A549 (cell line): ENCODE measurements around the gene TBC1D14. TPM values are rescaled to one million over a fixed set of nuclear protein-coding genes. Genes with fewer than 3 reads are reported as not detected.

Experiments
- ATAC-seq, 2 experiments: fragments of 200-7000 bp in 1 of 2; fragments of >200 bp in 1 of 2; cut with Nextera tagmentation in 1 of 2; cut with Tn5 transposase in 1 of 2; 3 replicates each; pipeline versions ENCODE4 v1.8.0 to v1.9.1; 2018 to 2020; ENCODE audit warnings: mild to moderate bottlenecking in 1 of 2, moderate library complexity in 1 of 2
- CTCF ChIA-PET: fragments of 300-600 bp; sonication (Branson Sonifier 250); formaldehyde crosslinking; extraction: SDS; loops from one replicate; lab custom pipeline; 2021; ENCODE audit warnings: antibody characterized with exemption, inconsistent platforms; lab: Yijun Ruan, JAX
- POLR2A ChIA-PET: fragments of 350-600 bp; formaldehyde crosslinking; extraction: SDS; loops from one replicate; lab custom pipeline; 2021; ENCODE audit warnings: antibody characterized with exemption, inconsistent platforms; lab: Yijun Ruan, JAX
- DNase-seq, 2 experiments: peaks; one replicate each; pipeline versions ENCODE4 v3.0.0 to v3.0.0-alpha.2; 2011 to 2016; ENCODE audit warnings: low read depth in 1 of 2, low spot score in 1 of 2
- FAIRE-seq: peaks from 2 replicates; lab custom pipeline; 2011; peaks lifted over from hg19 to GRCh38; lab: Jason Lieb, UNC
- H3K27ac ChIP-seq, 2 experiments: fragments of >200 bp; sonication (Bioruptor Twin); formaldehyde crosslinking; 3 replicates each; pipeline ENCODE4 v1.5.1; 2016 to 2017
- H3K4me1 ChIP-seq: fragments of >200 bp; sonication (Bioruptor Twin); formaldehyde crosslinking; 3 replicates; pipeline ENCODE4 v1.6.1; 2016
- H3K4me2 ChIP-seq: fragments of >200 bp; sonication (Bioruptor Twin); formaldehyde crosslinking; 3 replicates; pipeline ENCODE4 v1.6.1; 2016
- H3K4me3 ChIP-seq: fragments of >200 bp; sonication (Bioruptor Twin); formaldehyde crosslinking; 3 replicates; pipeline ENCODE4 v1.5.1; 2016
- H3K9me3 ChIP-seq: fragments of >200 bp; sonication (Bioruptor Twin); formaldehyde crosslinking; 3 replicates; pipeline ENCODE4 v1.6.1; 2016
- CBX2 ChIP-seq: fragments of 200-600 bp; sonication (generic); IDR thresholded peaks from 2 replicates; pipeline ENCODE4 v1.6.1; 2016; ENCODE audit warnings: low read depth, mild to moderate bottlenecking, borderline replicate concordance
- EP300 ChIP-seq, 2 experiments: fragments of >200 bp; sonication (Bioruptor Twin); formaldehyde crosslinking; IDR thresholded peaks; 2 replicates in 1 of 2; 3 replicates in 1 of 2; pipeline ENCODE4 v1.6.1; 2016 to 2017
- ESRRA ChIP-seq: fragments of 150-350 bp; IDR thresholded peaks from 2 replicates; pipeline ENCODE4 v1.6.1; 2014; ENCODE audit warnings: mild to moderate bottlenecking, low read length, borderline replicate concordance
- FOSB ChIP-seq: fragments of 250-450 bp; sonication (Bioruptor Pico); IDR thresholded peaks from 2 replicates; pipeline ENCODE4 v1.5.0; 2020; ENCODE audit warnings: mild to moderate bottlenecking, moderate library complexity
- JUN ChIP-seq, 2 experiments: fragments of >200 bp; sonication (Bioruptor Twin); formaldehyde crosslinking; IDR thresholded peaks; 2 replicates in 1 of 2; 3 replicates in 1 of 2; pipeline ENCODE4 v1.6.1; 2016 to 2017
- KDM5A ChIP-seq: fragments of 200-600 bp; sonication (generic); IDR thresholded peaks from 2 replicates; pipeline ENCODE4 v1.6.1; 2016; ENCODE audit warnings: antibody characterized with exemption, mild to moderate bottlenecking
- MAFK ChIP-seq: fragments of 450-650 bp; IDR thresholded peaks from 2 replicates; pipeline ENCODE4 v1.6.1; 2014; ENCODE audit not compliant: partially characterized antibody
- MYC ChIP-seq: IDR thresholded peaks from 2 replicates; pipeline ENCODE4 v1.6.1; 2012; ENCODE audit warnings: mild to moderate bottlenecking, inconsistent platforms, low read length, improper control_type of control experiment, borderline replicate concordance
- NFE2L2 ChIP-seq: fragments of 150-350 bp; conservative IDR thresholded peaks from 2 replicates; pipeline ENCODE4 v1.6.1; 2014; ENCODE audit warnings: low read length
- RARB ChIP-seq: fragments of 250-450 bp; sonication (Bioruptor Pico); IDR thresholded peaks from 2 replicates; pipeline ENCODE4 v1.8.0; 2021; ENCODE audit warnings: mild to moderate bottlenecking, moderate library complexity
- RNF2 ChIP-seq: fragments of 200-600 bp; sonication (generic); IDR thresholded peaks from 2 replicates; pipeline ENCODE4 v1.6.1; 2016; ENCODE audit warnings: low read depth, mild to moderate bottlenecking, antibody characterized with exemption, moderate library complexity, borderline replicate concordance
- SREBF2 ChIP-seq: fragments of 450-650 bp; IDR thresholded peaks from 2 replicates; pipeline ENCODE4 v1.6.1; 2014; ENCODE audit warnings: mild to moderate bottlenecking, moderate library complexity
- TFCP2L1 ChIP-seq: fragments of 250-450 bp; sonication (Bioruptor Pico); IDR thresholded peaks from 2 replicates; pipeline ENCODE4 v1.5.0; 2021; ENCODE audit warnings: mild to moderate bottlenecking
- ZFP36 ChIP-seq: fragments of 450-650 bp; IDR thresholded peaks from 2 replicates; pipeline ENCODE4 v1.6.1; 2014; ENCODE audit warnings: borderline replicate concordance; ENCODE audit not compliant: partially characterized antibody
- WGBS: methylation state at CpG from one replicate; pipeline ENCODE4 v1.1.6; 2017; ENCODE audit errors: missing lambda C conversion rate; 5-methylcytosine and 5-hydroxymethylcytosine counted together
- polyA plus RNA-seq, 4 experiments: library from polyadenylated mRNA; depleted of rRNA in 3 of 4; stranded (reverse); fragments of >200 nt; fragmentation: RNase III in 1 of 4; extraction: RNeasy Plus Mini Kit Qiagen cat#74134 plus additional on column Dnase treatment in 1 of 4; gene quantifications; 2 replicates in 3 of 4; 3 replicates in 1 of 4; pipeline ENCODE4 v1.2.3, GENCODE V29; 2011 to 2017
- TF ChIP-seq, protein P1 (sequence below): IDR thresholded peaks from 2 replicates; pipeline ENCODE4 v1.6.1; 2012; ENCODE audit warnings: low read depth, borderline replicate concordance
- TF ChIP-seq, protein P2 (sequence below): fragments of 200-600 bp; sonication (generic); IDR thresholded peaks from 2 replicates; pipeline ENCODE4 v1.6.1; 2016; ENCODE audit warnings: antibody characterized with exemption, mild to moderate bottlenecking, moderate library complexity
- TF ChIP-seq, protein P3 (sequence below): fragments of 250-450 bp; sonication (Bioruptor Pico); IDR thresholded peaks from 2 replicates; pipeline ENCODE4 v1.5.0; 2020; ENCODE audit warnings: low read depth, mild to moderate bottlenecking, moderate library complexity
- TF ChIP-seq, protein P4 (sequence below): fragments of >200 bp; sonication (Bioruptor Twin); formaldehyde crosslinking; IDR thresholded peaks from 3 replicates; pipeline ENCODE4 v1.6.1; 2016

Gene TBC1D14
- polyA plus RNA-seq, 2 of the 4 experiments (the other 2 are of a cell fraction): 30.2 to 39.0 TPM

DNA sequence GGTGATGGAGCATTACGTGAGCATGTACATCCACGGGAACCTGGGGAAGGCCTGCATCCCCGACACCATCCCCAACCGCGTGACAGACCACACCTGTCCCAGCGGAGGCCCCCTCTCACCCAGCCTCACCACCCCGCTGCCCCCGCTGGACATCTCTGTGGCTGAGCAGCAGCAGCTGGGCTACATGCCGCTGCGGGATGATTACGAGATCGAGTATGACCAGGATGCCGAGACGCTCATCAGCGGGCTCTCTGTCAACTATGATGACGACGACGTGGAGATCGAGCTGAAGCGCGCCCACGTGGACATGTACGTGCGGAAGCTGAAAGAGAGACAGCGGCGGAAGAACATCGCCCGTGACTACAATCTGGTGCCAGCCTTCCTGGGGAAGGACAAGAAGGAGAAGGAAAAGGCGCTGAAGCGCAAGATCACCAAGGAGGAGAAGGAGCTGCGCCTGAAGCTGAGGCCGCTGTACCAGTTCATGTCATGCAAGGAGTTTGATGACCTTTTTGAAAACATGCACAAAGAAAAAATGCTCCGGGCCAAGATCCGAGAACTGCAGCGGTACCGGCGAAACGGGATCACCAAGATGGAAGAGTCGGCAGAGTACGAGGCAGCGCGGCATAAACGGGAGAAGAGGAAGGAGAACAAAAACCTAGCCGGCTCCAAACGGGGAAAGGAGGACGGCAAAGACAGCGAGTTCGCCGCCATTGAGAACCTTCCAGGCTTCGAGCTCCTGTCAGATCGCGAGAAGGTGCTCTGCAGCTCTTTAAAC is 144.7 kb downstream of the TBC1D14 start:
- H3K27ac ChIP-seq: no peak overlapping the region
- POLR2A ChIA-PET: interaction anchor here (1.1 to 1.4 kb wide), 2 partner anchors 11 to 13 kb away, joined by 4 read pairs; partner anchors contain the start of genes GRPEL1 and TADA2B
- H3K4me1 ChIP-seq: no peaks in the 10 kb centered on the region
- FAIRE-seq (no peak), ATAC-seq (no peak), DNase-seq (no peak)
- H3K4me2 ChIP-seq: no peak overlapping the region
- no peak overlapping the region for H3K4me3 ChIP-seq
- TF ChIP-seq ESRRA: no peak
- TF ChIP-seq ZFP36: no peak
- TF ChIP-seq CBX2: no peak
- no peak for TF ChIP-seq KDM5A
- TF ChIP-seq, protein P1, sequence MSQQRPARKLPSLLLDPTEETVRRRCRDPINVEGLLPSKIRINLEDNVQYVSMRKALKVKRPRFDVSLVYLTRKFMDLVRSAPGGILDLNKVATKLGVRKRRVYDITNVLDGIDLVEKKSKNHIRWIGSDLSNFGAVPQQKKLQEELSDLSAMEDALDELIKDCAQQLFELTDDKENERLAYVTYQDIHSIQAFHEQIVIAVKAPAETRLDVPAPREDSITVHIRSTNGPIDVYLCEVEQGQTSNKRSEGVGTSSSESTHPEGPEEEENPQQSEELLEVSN: no peak
- no peak for TF ChIP-seq MYC
- no peak for TF ChIP-seq NFE2L2
- no peak for TF ChIP-seq SREBF2
- TF ChIP-seq, protein P2, sequence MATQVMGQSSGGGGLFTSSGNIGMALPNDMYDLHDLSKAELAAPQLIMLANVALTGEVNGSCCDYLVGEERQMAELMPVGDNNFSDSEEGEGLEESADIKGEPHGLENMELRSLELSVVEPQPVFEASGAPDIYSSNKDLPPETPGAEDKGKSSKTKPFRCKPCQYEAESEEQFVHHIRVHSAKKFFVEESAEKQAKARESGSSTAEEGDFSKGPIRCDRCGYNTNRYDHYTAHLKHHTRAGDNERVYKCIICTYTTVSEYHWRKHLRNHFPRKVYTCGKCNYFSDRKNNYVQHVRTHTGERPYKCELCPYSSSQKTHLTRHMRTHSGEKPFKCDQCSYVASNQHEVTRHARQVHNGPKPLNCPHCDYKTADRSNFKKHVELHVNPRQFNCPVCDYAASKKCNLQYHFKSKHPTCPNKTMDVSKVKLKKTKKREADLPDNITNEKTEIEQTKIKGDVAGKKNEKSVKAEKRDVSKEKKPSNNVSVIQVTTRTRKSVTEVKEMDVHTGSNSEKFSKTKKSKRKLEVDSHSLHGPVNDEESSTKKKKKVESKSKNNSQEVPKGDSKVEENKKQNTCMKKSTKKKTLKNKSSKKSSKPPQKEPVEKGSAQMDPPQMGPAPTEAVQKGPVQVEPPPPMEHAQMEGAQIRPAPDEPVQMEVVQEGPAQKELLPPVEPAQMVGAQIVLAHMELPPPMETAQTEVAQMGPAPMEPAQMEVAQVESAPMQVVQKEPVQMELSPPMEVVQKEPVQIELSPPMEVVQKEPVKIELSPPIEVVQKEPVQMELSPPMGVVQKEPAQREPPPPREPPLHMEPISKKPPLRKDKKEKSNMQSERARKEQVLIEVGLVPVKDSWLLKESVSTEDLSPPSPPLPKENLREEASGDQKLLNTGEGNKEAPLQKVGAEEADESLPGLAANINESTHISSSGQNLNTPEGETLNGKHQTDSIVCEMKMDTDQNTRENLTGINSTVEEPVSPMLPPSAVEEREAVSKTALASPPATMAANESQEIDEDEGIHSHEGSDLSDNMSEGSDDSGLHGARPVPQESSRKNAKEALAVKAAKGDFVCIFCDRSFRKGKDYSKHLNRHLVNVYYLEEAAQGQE: no peak
- 95% methylated on average over 43 of the region's 52 CpGs for WGBS
- no peaks in the 10 kb centered on the region for H3K9me3 ChIP-seq
- CTCF ChIA-PET: interaction anchor here (1.2 to 5.1 kb wide), 5 partner anchors 9 to 19 kb away, joined by 3 to 37 read pairs (median 5); partner anchors contain the start of genes GRPEL1 and TADA2B

DNA sequence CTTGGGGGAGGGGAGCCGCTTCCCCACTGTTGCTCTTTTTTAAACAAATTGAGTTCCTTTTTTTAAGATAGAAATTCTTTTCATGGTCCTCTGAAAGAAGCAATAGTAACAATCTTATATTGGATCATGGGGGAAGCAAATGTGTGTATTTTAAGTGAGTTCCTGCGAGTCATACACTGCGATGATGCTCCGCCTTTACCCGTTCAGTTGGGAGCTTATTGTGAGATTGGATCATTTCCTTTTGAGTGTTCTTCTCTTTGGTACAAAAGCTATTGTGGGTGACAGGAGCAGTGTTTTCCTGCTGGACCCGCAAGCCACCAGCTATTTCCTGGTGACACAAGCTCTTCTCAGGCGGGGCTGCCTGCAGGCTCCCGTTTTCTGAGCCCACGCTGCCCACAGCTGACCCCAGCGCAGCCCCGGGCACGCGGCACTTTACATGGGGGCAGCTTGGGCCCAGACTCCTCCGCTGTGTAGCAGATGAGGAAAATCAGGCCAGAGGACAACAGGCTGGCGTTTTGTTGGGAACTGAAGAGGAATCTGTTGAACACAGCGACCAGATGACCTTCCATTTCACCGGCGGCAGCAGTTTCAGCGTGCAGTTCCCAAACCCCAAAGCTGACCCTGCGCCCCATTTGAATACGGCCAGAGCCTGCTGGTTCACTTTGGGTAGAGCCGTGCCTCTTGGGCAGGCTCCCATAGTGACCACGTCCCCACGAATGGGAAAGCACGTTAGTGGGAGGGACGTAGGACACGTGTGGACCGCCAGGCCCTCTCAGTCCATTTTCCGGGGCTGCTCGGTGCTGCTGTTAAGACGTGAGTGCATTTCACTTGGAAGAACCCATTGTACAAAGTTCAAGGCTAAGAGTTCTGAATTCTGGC is 145.7 kb downstream of the TBC1D14 start:
- DNase-seq (no peak), FAIRE-seq (no peak), ATAC-seq (no peak)
- Histone ChIP-seq H3K4me1 (no peaks in the 10 kb centered on the region), H3K4me3 (no peak overlapping the region), H3K4me2 (no peak overlapping the region), H3K27ac (no peak overlapping the region), H3K9me3 (no peaks in the 10 kb centered on the region)
- ChIA-PET POLR2A (no interaction called here), CTCF (interaction anchor here (0.6 to 5.1 kb wide), 8 partner anchors 8 to 149 kb away, joined by 3 to 37 read pairs (median 4); partner anchors contain the start of genes GRPEL1 and TADA2B)
- TF ChIP-seq RNF2: no peak
- TF ChIP-seq FOSB (CRISPR knock-in tag): no peak
- no peak for TF ChIP-seq MAFK
- no peak for TF ChIP-seq MYC
- TF ChIP-seq NFE2L2: no peak
- no peak for TF ChIP-seq TFCP2L1 (CRISPR knock-in tag)
- TF ChIP-seq EP300 (IDR thresholded peaks at IDR 0.05): no peak
- TF ChIP-seq, protein P3, sequence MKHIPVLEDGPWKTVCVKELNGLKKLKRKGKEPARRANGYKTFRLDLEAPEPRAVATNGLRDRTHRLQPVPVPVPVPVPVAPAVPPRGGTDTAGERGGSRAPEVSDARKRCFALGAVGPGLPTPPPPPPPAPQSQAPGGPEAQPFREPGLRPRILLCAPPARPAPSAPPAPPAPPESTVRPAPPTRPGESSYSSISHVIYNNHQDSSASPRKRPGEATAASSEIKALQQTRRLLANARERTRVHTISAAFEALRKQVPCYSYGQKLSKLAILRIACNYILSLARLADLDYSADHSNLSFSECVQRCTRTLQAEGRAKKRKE (CRISPR knock-in tag): no peak
- TF ChIP-seq, protein P4, sequence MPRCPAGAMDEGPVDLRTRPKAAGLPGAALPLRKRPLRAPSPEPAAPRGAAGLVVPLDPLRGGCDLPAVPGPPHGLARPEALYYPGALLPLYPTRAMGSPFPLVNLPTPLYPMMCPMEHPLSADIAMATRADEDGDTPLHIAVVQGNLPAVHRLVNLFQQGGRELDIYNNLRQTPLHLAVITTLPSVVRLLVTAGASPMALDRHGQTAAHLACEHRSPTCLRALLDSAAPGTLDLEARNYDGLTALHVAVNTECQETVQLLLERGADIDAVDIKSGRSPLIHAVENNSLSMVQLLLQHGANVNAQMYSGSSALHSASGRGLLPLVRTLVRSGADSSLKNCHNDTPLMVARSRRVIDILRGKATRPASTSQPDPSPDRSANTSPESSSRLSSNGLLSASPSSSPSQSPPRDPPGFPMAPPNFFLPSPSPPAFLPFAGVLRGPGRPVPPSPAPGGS: no peak
- TF ChIP-seq KDM5A: no peak
- no peak for TF ChIP-seq JUN (IDR thresholded peaks at IDR 0.05)
- no peak for TF ChIP-seq RARB
- 92% methylated on average over 26 of the region's 31 CpGs for WGBS
